ENCODE measurements around the gene RFX4.

RFX4 gene

GRCh38 chr12:106669216-106669615 is 86.4 kb downstream of the RFX4 start:
- H2AFZ ChIP-seq (ENCODE audit: insufficient read depth, low read length, poor library complexity): no peak overlapping the region
- no peak overlapping the region for H3K4me3 ChIP-seq (ENCODE audit: low read depth, low read length)
- H3K4ac ChIP-seq (ENCODE audit: low read depth, low read length): no peak overlapping the region
- no peak overlapping the region for H3K4me2 ChIP-seq (ENCODE audit: low read length)
- no peaks in the 10 kb centered on the region for H3K79me1 ChIP-seq (ENCODE audit: low read length)
- no CpG with 5 or more reads among the region's 3 CpGs for WGBS (ENCODE audit: extremely low coverage, insufficient coverage, insufficient read length)
- H4K91ac ChIP-seq (ENCODE audit: low read depth, low read length): no peak overlapping the region
- H3K23ac ChIP-seq (ENCODE audit: low read length): no peak overlapping the region
- no peaks in the 10 kb centered on the region for H3K27me3 ChIP-seq (ENCODE audit: insufficient read depth, low read length)
- no peaks in the 10 kb centered on the region for H3K79me2 ChIP-seq (ENCODE audit: control insufficient read depth, insufficient read depth, low read length, poor library complexity)
- H4K12ac ChIP-seq (ENCODE audit: low read depth, low read length): no peak overlapping the region
- H4K8ac ChIP-seq (ENCODE audit: low read depth, low read length): no peak overlapping the region
- no peak for DNase-seq
- H3K27ac ChIP-seq (ENCODE audit: low read depth, low read length): no peak overlapping the region
- H3K18ac ChIP-seq (ENCODE audit: low read length): no peak overlapping the region
- H3K14ac ChIP-seq (ENCODE audit: low read length): no peak overlapping the region
- no peak overlapping the region for H2BK120ac ChIP-seq (ENCODE audit: insufficient read depth, low read length, poor library complexity)
- no peaks in the 10 kb centered on the region for H3K36me3 ChIP-seq (ENCODE audit: control insufficient read depth in 1 of 2, insufficient read depth in 2 of 2, low read length in 2 of 2)
- no peak overlapping the region for H2BK12ac ChIP-seq (ENCODE audit: low read length)
- H3K4me1 ChIP-seq (ENCODE audit: control insufficient read depth in 1 of 2, insufficient read depth in 2 of 2, low read length in 2 of 2): no peaks in the 10 kb centered on the region
- no peaks in the 10 kb centered on the region for H3K9me3 ChIP-seq (ENCODE audit: insufficient read depth, low read depth, low read length)
- H3K9ac ChIP-seq (ENCODE audit: low read length): no peak overlapping the region
- H2AK5ac ChIP-seq (ENCODE audit: low read length): no peak overlapping the region
- H2BK5ac ChIP-seq (ENCODE audit: low read depth, low read length, poor library complexity): no peak overlapping the region

DNA sequence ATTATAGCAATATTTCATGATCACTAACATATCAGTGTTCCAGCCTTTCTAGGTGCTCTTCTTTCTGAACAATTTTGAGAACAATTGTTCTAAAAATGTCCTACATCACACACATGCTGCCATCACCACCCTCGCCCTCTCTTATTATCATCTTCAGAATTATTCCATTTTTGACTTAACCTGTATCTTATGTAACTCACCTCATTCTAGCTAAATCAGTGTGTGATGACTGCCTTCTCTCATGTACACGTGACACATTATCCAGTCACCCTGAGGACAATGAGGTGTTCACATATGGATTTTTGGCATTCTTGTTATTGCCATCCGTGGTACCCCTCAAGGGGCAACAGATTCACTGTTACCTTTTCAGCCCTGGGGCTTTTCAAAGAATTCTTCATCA is 87.3 kb downstream of the RFX4 start:
- DNase-seq: peak in 1 of 2 donors; percentile 4
- H3K27me3 ChIP-seq (ENCODE audit: insufficient read depth, low read length): no peaks in the 10 kb centered on the region
- H3K36me3 ChIP-seq (ENCODE audit: control insufficient read depth in 1 of 2, insufficient read depth in 2 of 2, low read length in 2 of 2): no peaks in the 10 kb centered on the region
- no peak overlapping the region for H2AK5ac ChIP-seq (ENCODE audit: low read length)
- H3K27ac ChIP-seq (ENCODE audit: low read depth, low read length): no peak overlapping the region
- no peak overlapping the region for H3K4ac ChIP-seq (ENCODE audit: low read depth, low read length)
- H3K4me3 ChIP-seq (ENCODE audit: low read depth, low read length): no peak overlapping the region
- no peak overlapping the region for H3K9ac ChIP-seq (ENCODE audit: low read length)
- no peak overlapping the region for H2AFZ ChIP-seq (ENCODE audit: insufficient read depth, low read length, poor library complexity)
- H4K91ac ChIP-seq (ENCODE audit: low read depth, low read length): no peak overlapping the region
- no peak overlapping the region for H3K4me2 ChIP-seq (ENCODE audit: low read length)
- H4K12ac ChIP-seq (ENCODE audit: low read depth, low read length): no peak overlapping the region
- no peaks in the 10 kb centered on the region for H3K79me2 ChIP-seq (ENCODE audit: control insufficient read depth, insufficient read depth, low read length, poor library complexity)
- H3K9me3 ChIP-seq (ENCODE audit: insufficient read depth, low read depth, low read length): no peaks in the 10 kb centered on the region
- no peak overlapping the region for H4K8ac ChIP-seq (ENCODE audit: low read depth, low read length)
- H2BK120ac ChIP-seq (ENCODE audit: insufficient read depth, low read length, poor library complexity): no peak overlapping the region
- H3K4me1 ChIP-seq (ENCODE audit: control insufficient read depth in 1 of 2, insufficient read depth in 2 of 2, low read length in 2 of 2): no peaks in the 10 kb centered on the region
- H3K14ac ChIP-seq (ENCODE audit: low read length): no peak overlapping the region
- no peak overlapping the region for H3K18ac ChIP-seq (ENCODE audit: low read length)
- H2BK5ac ChIP-seq (ENCODE audit: low read depth, low read length, poor library complexity): no peak overlapping the region
- no peaks in the 10 kb centered on the region for H3K79me1 ChIP-seq (ENCODE audit: low read length)
- no peak overlapping the region for H3K23ac ChIP-seq (ENCODE audit: low read length)
- H2BK12ac ChIP-seq (ENCODE audit: low read length): no peak overlapping the region
- WGBS (ENCODE audit: extremely low coverage, insufficient coverage, insufficient read length): no CpG with 5 or more reads among the region's 3 CpGs

DNA sequence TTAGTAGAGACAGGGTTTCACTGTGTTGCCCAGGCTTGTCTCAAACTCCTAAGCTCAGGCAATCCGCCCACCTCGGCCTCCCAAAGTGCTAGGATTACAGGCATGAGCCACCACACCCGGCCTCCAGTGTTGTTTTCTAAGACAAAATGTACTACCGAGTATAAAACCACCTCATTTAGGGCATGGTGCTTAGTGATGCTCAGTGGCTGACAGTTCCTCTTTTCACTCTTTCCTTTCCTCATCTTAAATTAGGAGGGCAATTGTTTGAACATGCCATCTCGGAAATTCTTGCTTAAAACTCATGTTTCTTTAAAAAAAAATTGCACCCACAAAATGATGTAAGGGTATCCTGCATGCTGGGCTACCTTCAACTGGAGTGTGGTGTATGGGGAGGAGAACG is 89.0 kb downstream of the RFX4 start:
- H3K36me3 ChIP-seq (ENCODE audit: control insufficient read depth in 1 of 2, insufficient read depth in 2 of 2, low read length in 2 of 2): no peaks in the 10 kb centered on the region
- no peak overlapping the region for H4K91ac ChIP-seq (ENCODE audit: low read depth, low read length)
- H4K8ac ChIP-seq (ENCODE audit: low read depth, low read length): no peak overlapping the region
- H2AK5ac ChIP-seq (ENCODE audit: low read length): no peak overlapping the region
- H3K9me3 ChIP-seq (ENCODE audit: insufficient read depth, low read depth, low read length): no peaks in the 10 kb centered on the region
- WGBS (ENCODE audit: extremely low coverage, insufficient coverage, insufficient read length): no CpG with 5 or more reads among the region's 6 CpGs
- no peaks in the 10 kb centered on the region for H3K4me1 ChIP-seq (ENCODE audit: control insufficient read depth in 1 of 2, insufficient read depth in 2 of 2, low read length in 2 of 2)
- H3K23ac ChIP-seq (ENCODE audit: low read length): no peak overlapping the region
- H2BK5ac ChIP-seq (ENCODE audit: low read depth, low read length, poor library complexity): no peak overlapping the region
- H2BK12ac ChIP-seq (ENCODE audit: low read length): no peak overlapping the region
- no peak overlapping the region for H3K14ac ChIP-seq (ENCODE audit: low read length)
- no peaks in the 10 kb centered on the region for H3K79me2 ChIP-seq (ENCODE audit: control insufficient read depth, insufficient read depth, low read length, poor library complexity)
- no peak overlapping the region for H3K4me2 ChIP-seq (ENCODE audit: low read length)
- H4K12ac ChIP-seq (ENCODE audit: low read depth, low read length): no peak overlapping the region
- H2BK120ac ChIP-seq (ENCODE audit: insufficient read depth, low read length, poor library complexity): no peak overlapping the region
- no peak for DNase-seq
- H2AFZ ChIP-seq (ENCODE audit: insufficient read depth, low read length, poor library complexity): no peak overlapping the region
- no peak overlapping the region for H3K4me3 ChIP-seq (ENCODE audit: low read depth, low read length)
- H3K79me1 ChIP-seq (ENCODE audit: low read length): no peaks in the 10 kb centered on the region
- H3K4ac ChIP-seq (ENCODE audit: low read depth, low read length): no peak overlapping the region
- no peak overlapping the region for H3K9ac ChIP-seq (ENCODE audit: low read length)
- H3K27ac ChIP-seq (ENCODE audit: low read depth, low read length): no peak overlapping the region
- H3K18ac ChIP-seq (ENCODE audit: low read length): no peak overlapping the region
- no peaks in the 10 kb centered on the region for H3K27me3 ChIP-seq (ENCODE audit: insufficient read depth, low read length)

DNA sequence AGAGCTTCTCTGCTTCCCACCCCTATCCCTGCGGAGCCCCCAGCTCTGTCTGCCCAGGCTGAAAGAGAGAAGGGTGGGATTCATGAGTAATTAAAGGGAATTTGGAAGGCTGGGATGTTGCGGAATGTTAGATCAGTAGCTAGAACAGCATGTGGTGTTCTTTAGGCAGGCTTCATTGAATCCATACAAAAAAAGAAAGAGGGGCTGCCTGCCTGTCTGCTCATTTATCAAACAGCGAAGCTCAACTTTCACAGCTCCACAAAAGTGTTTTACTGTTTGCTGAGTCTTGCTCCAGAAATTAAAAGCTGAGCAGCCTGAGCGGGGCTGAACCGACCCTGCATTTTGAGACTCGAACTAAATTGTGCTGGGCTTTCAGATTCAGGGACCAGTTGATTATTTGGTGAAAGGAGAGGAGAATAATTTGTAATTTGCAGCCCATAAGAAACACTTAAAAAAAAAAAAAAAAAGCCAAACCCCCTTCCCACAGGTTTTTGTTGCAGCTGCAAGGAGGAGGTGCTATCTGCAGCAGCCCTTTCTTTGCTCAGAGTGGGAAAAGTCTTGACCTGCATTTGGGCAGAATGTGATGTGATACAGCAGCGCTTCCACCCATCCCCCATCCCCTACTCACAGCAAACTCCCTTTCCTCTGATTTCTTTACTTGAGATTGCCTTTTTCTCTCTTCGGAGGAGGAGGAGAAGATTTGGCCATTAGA is 89.7 kb downstream of the RFX4 start:
- H3K79me2 ChIP-seq (ENCODE audit: control insufficient read depth, insufficient read depth, low read length, poor library complexity): no peaks in the 10 kb centered on the region
- H3K27me3 ChIP-seq (ENCODE audit: insufficient read depth, low read length): no peaks in the 10 kb centered on the region
- H3K36me3 ChIP-seq (ENCODE audit: control insufficient read depth in 1 of 2, insufficient read depth in 2 of 2, low read length in 2 of 2): no peaks in the 10 kb centered on the region
- no peak overlapping the region for H3K18ac ChIP-seq (ENCODE audit: low read length)
- H2BK120ac ChIP-seq (ENCODE audit: insufficient read depth, low read length, poor library complexity): no peak overlapping the region
- H4K8ac ChIP-seq (ENCODE audit: low read depth, low read length): no peak overlapping the region
- no peak overlapping the region for H3K4me3 ChIP-seq (ENCODE audit: low read depth, low read length)
- no CpG with 5 or more reads among the region's 8 CpGs for WGBS (ENCODE audit: extremely low coverage, insufficient coverage, insufficient read length)
- no peaks in the 10 kb centered on the region for H3K9me3 ChIP-seq (ENCODE audit: insufficient read depth, low read depth, low read length)
- no peak overlapping the region for H2BK5ac ChIP-seq (ENCODE audit: low read depth, low read length, poor library complexity)
- no peak for DNase-seq
- H3K23ac ChIP-seq (ENCODE audit: low read length): no peak overlapping the region
- no peak overlapping the region for H3K14ac ChIP-seq (ENCODE audit: low read length)
- no peak overlapping the region for H4K91ac ChIP-seq (ENCODE audit: low read depth, low read length)
- H3K9ac ChIP-seq (ENCODE audit: low read length): no peak overlapping the region
- no peak overlapping the region for H3K4ac ChIP-seq (ENCODE audit: low read depth, low read length)
- H3K79me1 ChIP-seq (ENCODE audit: low read length): no peaks in the 10 kb centered on the region
- H2AFZ ChIP-seq (ENCODE audit: insufficient read depth, low read length, poor library complexity): no peak overlapping the region
- H3K4me1 ChIP-seq (ENCODE audit: control insufficient read depth in 1 of 2, insufficient read depth in 2 of 2, low read length in 2 of 2): no peaks in the 10 kb centered on the region
- H2AK5ac ChIP-seq (ENCODE audit: low read length): no peak overlapping the region
- H3K4me2 ChIP-seq (ENCODE audit: low read length): no peak overlapping the region
- H2BK12ac ChIP-seq (ENCODE audit: low read length): no peak overlapping the region
- no peak overlapping the region for H3K27ac ChIP-seq (ENCODE audit: low read depth, low read length)
- no peak overlapping the region for H4K12ac ChIP-seq (ENCODE audit: low read depth, low read length)

Data from trophoblast cell (in vitro differentiated cells and primary cell).